Lung (tissue), 12 donors: Measurements from ENCODE around the gene SNED1. TPM values are rescaled to one million over a fixed set of nuclear protein-coding genes. Genes with fewer than 3 reads are reported as not detected.

ENCODE experiments used
- ATAC-seq: fragments of 200-7000 bp; cut with Tn5 transposase; one replicate; pipeline ENCODE4 v1.9.1; 2020; ENCODE audit warnings: moderate number of reproducible peaks; ENCODE audit not compliant: insufficient read depth, low FRiP score
- DNase-seq, 3 donors: peaks; one replicate each; pipeline ENCODE4 v3.0.0-alpha.2; 2013 to 2017
- H3K27ac ChIP-seq, 2 donors: one replicate each; pipeline ENCODE4 v1.5.1; 2013; ENCODE audit warnings: mild to moderate bottlenecking in 2 of 2, moderate library complexity in 2 of 2, control low read depth in 1 of 2, inconsistent platforms in 1 of 2, low read depth in 1 of 2, low read length in 1 of 2
- H3K27me3 ChIP-seq, 3 donors: one replicate each; pipeline ENCODE4 v1.5.1; 2013; ENCODE audit warnings: low read length in 2 of 3; ENCODE audit not compliant: control insufficient read depth in 3 of 3, insufficient read depth in 3 of 3
- H3K36me3 ChIP-seq, 4 donors: one replicate each; pipeline ENCODE4 v1.5.1; 2013; ENCODE audit warnings: low read length in 4 of 4, mild to moderate bottlenecking in 1 of 4, moderate library complexity in 1 of 4; ENCODE audit not compliant: control insufficient read depth in 4 of 4, insufficient read depth in 4 of 4
- H3K4me1 ChIP-seq, 5 donors: one replicate each; pipeline ENCODE4 v1.5.1; 2013; ENCODE audit warnings: low read length in 5 of 5, mild to moderate bottlenecking in 2 of 5, moderate library complexity in 1 of 5; ENCODE audit not compliant: control insufficient read depth in 5 of 5, insufficient read depth in 5 of 5
- H3K4me3 ChIP-seq: one replicate; pipeline ENCODE4 v1.5.1; 2013; ENCODE audit warnings: mild to moderate bottlenecking, control low read depth, moderate library complexity
- H3K9ac ChIP-seq, 2 donors: one replicate each; pipeline ENCODE4 v1.5.1; 2013; ENCODE audit warnings: low read length in 2 of 2, control low read depth in 1 of 2; ENCODE audit not compliant: insufficient read depth in 1 of 2
- H3K9me3 ChIP-seq, 4 donors: one replicate each; pipeline ENCODE4 v1.5.1; 2013; ENCODE audit warnings: low read length in 3 of 4, mild to moderate bottlenecking in 1 of 4, moderate library complexity in 1 of 4; ENCODE audit not compliant: control insufficient read depth in 4 of 4, insufficient read depth in 3 of 4
- CTCF ChIP-seq: IDR thresholded peaks from 2 replicates; pipeline ENCODE4 v1.5.1; 2012; ENCODE audit warnings: mild to moderate bottlenecking; ENCODE audit errors: control extremely low read depth, extremely low read depth
- WGBS, 2 donors: extraction: QIAGEN DNeasy Blood & Tissue Kit; methylation state at CpG; one replicate each; pipeline ENCODE4 v1.1.7; 2013; 5-methylcytosine and 5-hydroxymethylcytosine counted together
- polyA plus RNA-seq, 2 donors: library from polyadenylated mRNA; stranded (reverse); fragments of 200-250 nt; gene quantifications; one replicate each; pipeline ENCODE4 v1.2.1, GENCODE V29; 2013
- total RNA-seq, 2 donors: library from RNA; depleted of rRNA in 1 of 2; stranded (reverse); fragments of >200 nt in 1 of 2; gene quantifications; one replicate each; pipeline ENCODE4 v1.2.1, GENCODE V29; 2014 to 2021
- donor health status: control.
- donor health status: control.
- donor health status: Bipolar disorder and iron deficiency.
- donor health status: healthy.
- donor health status: DM: yes; HTN: yes; CAD: no.

Gene SNED1
- total and polyA plus RNA-seq, 4 donors, result 5.9 to 74.6 (median 34.7) TPM

DNA sequence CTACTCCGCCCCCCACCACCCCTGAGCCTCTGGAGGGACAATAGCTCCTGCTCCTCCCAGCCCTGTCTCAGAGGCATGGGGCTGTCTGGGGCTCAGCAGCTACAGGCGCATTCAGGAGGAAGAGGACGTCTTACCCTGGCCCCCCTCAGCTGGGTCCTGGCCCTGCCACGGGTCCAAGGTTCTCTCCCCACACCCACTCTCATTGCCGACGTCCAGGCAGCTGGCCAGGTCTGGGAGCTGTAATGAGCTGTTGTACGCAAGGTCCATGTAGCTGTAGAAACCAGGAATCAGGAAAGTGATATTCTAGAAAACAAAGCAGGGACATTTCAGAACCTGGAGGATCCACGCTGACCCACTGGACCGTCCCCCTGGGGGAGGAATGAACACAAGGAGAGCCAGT, 137.3 kb downstream of the SNED1 start:
- ATAC-seq, result no peak
- 81 to 83% methylated on average over 9 of the region's 9 CpGs for WGBS, 2 donors
- Histone ChIP-seq H3K27me3 (no peaks in the 10 kb centered on the region), H3K9me3 (peaks cover 0 to 2% (median 0%) of the 10 kb centered on the region in 4 donors), H3K27ac (no peak overlapping the region), H3K36me3 (peaks cover 0 to 18% (median 8%) of the 10 kb centered on the region in 4 donors), H3K4me3 (no peak overlapping the region), H3K4me1 (peaks cover 0 to 8% (median 3%) of the 10 kb centered on the region in 5 donors), H3K9ac (no peak overlapping the region)
- no peak for TF ChIP-seq CTCF
- DNase-seq, result peak; percentile 52 to 74 (median 58)

DNA sequence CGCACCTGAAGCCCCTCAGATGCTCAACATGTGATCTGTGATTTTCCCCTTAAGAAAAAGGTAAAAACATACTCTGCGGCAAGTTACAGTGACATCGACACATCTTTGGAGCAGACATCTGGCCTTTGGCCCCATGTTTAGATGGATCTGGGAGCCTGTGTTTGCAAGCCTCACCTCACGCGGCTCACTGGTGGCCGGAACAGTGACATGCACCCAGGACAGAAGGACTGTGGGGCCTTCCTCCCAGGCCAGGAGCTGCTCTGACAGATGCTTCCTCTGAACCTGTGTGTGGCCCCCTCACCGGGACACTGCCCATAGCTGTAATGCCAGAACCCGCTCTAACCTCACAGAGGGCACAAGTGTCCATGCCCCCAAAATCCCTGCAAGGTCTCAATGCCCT, 137.8 kb downstream of the SNED1 start:
- no peak for ATAC-seq
- WGBS, 2 donors, result 95 to 98% methylated on average over 8 of the region's 8 CpGs
- TF ChIP-seq CTCF, result no peak
- peaks cover 0 to 8% (median 3%) of the 10 kb centered on the region in 5 donors for H3K4me1 ChIP-seq
- peaks cover 0 to 2% (median 0%) of the 10 kb centered on the region in 4 donors for H3K9me3 ChIP-seq
- no peak overlapping the region for H3K4me3 ChIP-seq
- no peak overlapping the region for H3K27ac ChIP-seq
- H3K27me3 ChIP-seq, result no peaks in the 10 kb centered on the region
- peaks cover 0 to 18% (median 8%) of the 10 kb centered on the region in 4 donors for H3K36me3 ChIP-seq
- no peak overlapping the region for H3K9ac ChIP-seq
- DNase-seq, result no peak

DNA sequence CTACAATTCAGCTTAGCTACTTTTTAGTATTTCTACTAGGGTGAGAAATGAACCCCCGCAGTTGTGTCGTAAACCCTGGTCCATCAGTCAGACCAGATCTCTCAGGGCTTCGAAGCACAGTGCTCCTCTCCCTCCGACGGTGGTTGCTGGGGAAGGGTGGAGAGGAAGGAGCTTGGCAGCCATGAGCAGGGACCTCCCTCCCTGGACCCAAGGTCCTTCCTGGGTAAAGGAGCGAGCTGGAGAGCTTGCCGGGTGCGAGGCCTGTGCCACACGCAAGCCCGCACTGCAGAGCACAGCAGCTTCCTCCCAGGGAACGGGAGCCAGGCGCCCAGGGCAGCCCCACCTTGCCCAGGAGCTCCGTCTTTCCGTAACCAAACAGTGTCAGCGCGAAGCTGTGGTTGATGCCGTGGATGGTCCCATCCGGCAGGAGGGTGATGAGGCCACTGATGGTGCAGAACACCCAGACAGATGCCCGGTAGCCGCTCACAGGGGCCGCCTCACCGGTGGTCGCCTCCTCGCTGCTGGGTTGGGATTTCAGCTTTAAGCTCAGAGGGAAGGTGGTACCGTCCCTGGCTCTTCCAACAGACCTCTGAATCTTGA, 138.3 kb downstream of the SNED1 start:
- H3K9me3 ChIP-seq, result peaks cover 0 to 2% (median 0%) of the 10 kb centered on the region in 4 donors
- H3K4me1 ChIP-seq, result peaks cover 0 to 8% (median 3%) of the 10 kb centered on the region in 5 donors
- TF ChIP-seq CTCF, result no peak
- WGBS, 2 donors, result 96 to 98% methylated on average over 25 of the region's 25 CpGs
- ATAC-seq (no peak), DNase-seq (no peak)
- peaks cover 0 to 19% (median 8%) of the 10 kb centered on the region in 4 donors for H3K36me3 ChIP-seq
- H3K9ac ChIP-seq, result no peak overlapping the region
- no peak overlapping the region for H3K4me3 ChIP-seq
- H3K27me3 ChIP-seq, result no peaks in the 10 kb centered on the region
- H3K27ac ChIP-seq, result no peak overlapping the region
